Measurements from ENCODE around the gene PCDH9.
A peak's percentile ranks its signal among the peaks of the same experiment; 100 is the strongest.

Gene PCDH9

GRCh38 chr13:67258482-67258881 lies 28.3 kb upstream of the PCDH9 start:
- TF ChIP-seq CTCF (IDR thresholded peaks at IDR 0.05), result no peak

- TF ChIP-seq CTCF (IDR thresholded peaks at IDR 0.05), result no peak
Measured at GRCh38 chr13:67238861-67239260, 8.7 kb upstream of the PCDH9 start.

GRCh38 chr13:67238277-67238859 lies 8.2 kb upstream of the PCDH9 start:
- peak; percentile 61 for TF ChIP-seq CTCF (IDR thresholded peaks at IDR 0.05)

- no peak for TF ChIP-seq CTCF (IDR thresholded peaks at IDR 0.05)
Measured at GRCh38 chr13:67235265-67235664, 5.1 kb upstream of the PCDH9 start.

GRCh38 chr13:67232384-67232783 lies 2.2 kb upstream of the PCDH9 start:
- TF ChIP-seq CTCF (IDR thresholded peaks at IDR 0.05), result no peak

- no peak for TF ChIP-seq CTCF (IDR thresholded peaks at IDR 0.05)
Measured at GRCh38 chr13:67231289-67232000, 1.3 kb upstream of the PCDH9 start.

GRCh38 chr13:67230404-67231288 lies 510 bp upstream of the PCDH9 start:
- no peak for TF ChIP-seq CTCF (IDR thresholded peaks at IDR 0.05)

Measured in LNCAP (cell line).